Endothelial cell of umbilical vein (primary cell): ENCODE measurements around the gene SH3TC1. TPM values are rescaled to one million over a fixed set of nuclear protein-coding genes. Genes with fewer than 3 reads are reported as not detected.

ENCODE experiments used
- BruUV-seq: library from RNA; stranded (reverse); fragments of 400-500 nt; replicated peaks from 2 replicates; lab custom pipeline; 2021; lab: Mats Ljungman, UMichigan
- CTCF ChIA-PET: fragments of 300-600, 350-600 bp; sonication (Branson Sonifier 250); formaldehyde crosslinking; loops from one replicate; lab custom pipeline; 2021; ENCODE audit warnings: antibody characterized with exemption, inconsistent platforms; lab: Charles Lee
- POLR2A ChIA-PET: fragments of 300-600, 350-600 bp; sonication (Branson Sonifier 250); formaldehyde crosslinking; loops from one replicate; lab custom pipeline; 2021; ENCODE audit warnings: antibody characterized with exemption, inconsistent platforms; lab: Charles Lee
- DNase-seq: peaks from one replicate; pipeline ENCODE4 v3.0.0-alpha.2; 2011; ENCODE audit warnings: low read depth, low spot score
- FAIRE-seq: peaks from 2 replicates; lab custom pipeline; 2011; peaks lifted over from hg19 to GRCh38; lab: Jason Lieb, UNC
- H2AFZ ChIP-seq: 2 replicates; pipeline ENCODE4 v1.6.0; 2012; ENCODE audit warnings: low read depth, low read length, control low read depth, inconsistent platforms
- H3K27ac ChIP-seq: 2 replicates; pipeline ENCODE4 v1.5.1; 2011; ENCODE audit warnings: low read depth, mild to moderate bottlenecking, control low read depth, low read length, moderate library complexity; ENCODE audit not compliant: insufficient read depth
- H3K27me3 ChIP-seq, 2 experiments: 2 replicates each; pipeline versions ENCODE4 v1.6.0 to v1.6.1; 2011; ENCODE audit warnings: low read length in 2 of 2, mixed read lengths in 1 of 2; ENCODE audit not compliant: control insufficient read depth in 2 of 2, insufficient read depth in 2 of 2
- H3K36me3 ChIP-seq, 2 experiments: 2 replicates in 1 of 2; 3 replicates in 1 of 2; pipeline ENCODE4 v1.5.1; 2011; ENCODE audit warnings: low read length in 2 of 2, mild to moderate bottlenecking in 1 of 2, moderate library complexity in 1 of 2; ENCODE audit not compliant: control insufficient read depth in 2 of 2, insufficient read depth in 2 of 2; ENCODE audit errors: extremely low read depth in 1 of 2
- H3K4me1 ChIP-seq: 3 replicates; pipeline ENCODE4 v1.5.1; 2011; ENCODE audit warnings: mild to moderate bottlenecking, low read length; ENCODE audit not compliant: control insufficient read depth, insufficient read depth; ENCODE audit errors: extremely low read depth
- H3K4me2 ChIP-seq: 2 replicates; pipeline ENCODE4 v1.6.1; 2011; ENCODE audit warnings: low read length, control low read depth, mixed read lengths; ENCODE audit not compliant: insufficient read depth
- H3K4me3 ChIP-seq, 3 experiments: fragments of 200-600 bp in 1 of 3; sonication (generic), shearing (Covaris generic) in 1 of 3; replicated peaks in 1 of 3; 2 replicates each; pipeline ENCODE4 v1.5.1; 2011 to 2016; ENCODE audit warnings: control low read depth in 3 of 3, low read length in 3 of 3, mild to moderate bottlenecking in 2 of 3, inconsistent platforms in 1 of 3, low read depth in 1 of 3, moderate library complexity in 1 of 3; ENCODE audit not compliant: insufficient read depth in 1 of 3
- H3K79me2 ChIP-seq: 2 replicates; pipeline ENCODE4 v1.6.0; 2012; ENCODE audit warnings: low read length, inconsistent platforms; ENCODE audit not compliant: control insufficient read depth, insufficient read depth
- H3K9ac ChIP-seq: replicated peaks from 2 replicates; pipeline ENCODE3; 2011; ENCODE audit warnings: low read length, control low read depth; ENCODE audit not compliant: insufficient read depth; ENCODE audit errors: extremely low read depth
- H3K9me1 ChIP-seq: replicated peaks from 3 replicates; pipeline ENCODE4 v1.6.0; 2011; ENCODE audit warnings: mild to moderate bottlenecking, low read length; ENCODE audit not compliant: control insufficient read depth, insufficient read depth; ENCODE audit errors: extremely low read depth
- H3K9me3 ChIP-seq: replicated peaks from 2 replicates; pipeline ENCODE4 v1.5.1; 2012; ENCODE audit warnings: low read length, inconsistent platforms; ENCODE audit not compliant: control insufficient read depth, insufficient read depth
- H4K20me1 ChIP-seq: replicated peaks from 2 replicates; pipeline ENCODE3; 2011; ENCODE audit warnings: mild to moderate bottlenecking, low read length; ENCODE audit not compliant: control insufficient read depth, insufficient read depth; ENCODE audit errors: extremely low read depth
- EZH2 ChIP-seq: IDR thresholded peaks from 2 replicates; pipeline ENCODE4 v1.6.1; 2012; ENCODE audit warnings: borderline replicate concordance, low read depth, mild to moderate bottlenecking, moderate library complexity, low read length, inconsistent platforms; ENCODE audit not compliant: severe bottlenecking
- JUN ChIP-seq: IDR thresholded peaks from 2 replicates; pipeline ENCODE4 v1.6.1; 2011; ENCODE audit warnings: borderline replicate concordance, low read depth; ENCODE audit not compliant: insufficient read length, insufficient read depth
- POLR2A ChIP-seq: IDR thresholded peaks from 2 replicates; pipeline ENCODE4 v1.6.1; 2012; ENCODE audit warnings: low read depth, mild to moderate bottlenecking, control low read depth, low read length
- dilution Hi-C: fragments of 300-500 bp; cut with MboI; formaldehyde crosslinking; loops from one replicate; pipeline ENCODE4 v1.15.0; 2019; ENCODE audit warnings: low sequenced_read_pairs; ENCODE audit not compliant: extremely low pct_ligation_motif_present
- intact Hi-C: fragments of 100-400 bp; cut with micrococcal nuclease; formaldehyde crosslinking; loops from one replicate; pipeline ENCODE4 v1.10.0; 2022
- polyA plus RNA-seq, 4 experiments: library from polyadenylated mRNA; depleted of rRNA in 3 of 4; stranded (reverse) in 3 of 4; unstranded in 1 of 4; fragments of >200 nt; gene quantifications; 2 replicates each; pipeline versions ENCODE4 v1.2.1 to v1.2.3, GENCODE V29; 2011 to 2012; ENCODE audit warnings: missing spikeins in 1 of 4
- total RNA-seq: library from RNA; stranded (reverse); gene quantifications from 2 replicates; pipeline ENCODE4 v1.2.3, GENCODE V29; 2021
- TF ChIP-seq, protein P1 (sequence below), 2 donors: IDR thresholded peaks; 1 replicate in 1 of 2; 2 replicates in 1 of 2; pipeline ENCODE4 v1.5.1; 2011; ENCODE audit warnings: low read length in 2 of 2, mild to moderate bottlenecking in 2 of 2, moderate library complexity in 2 of 2, control low read depth in 1 of 2, inconsistent platforms in 1 of 2, low read depth in 1 of 2; ENCODE audit not compliant: insufficient read depth in 1 of 2; ENCODE audit errors: extremely low read depth in 1 of 2
- TF ChIP-seq, protein P2 (sequence below): IDR thresholded peaks from 2 replicates; pipeline ENCODE4 v1.6.1; 2011; ENCODE audit not compliant: insufficient read depth, insufficient read length

Gene SH3TC1
- total and polyA plus RNA-seq, 2 donors (not counting 3 experiments of a cell fraction or from before 2014, with no cell fraction given): 96.5 to 192 TPM

DNA sequence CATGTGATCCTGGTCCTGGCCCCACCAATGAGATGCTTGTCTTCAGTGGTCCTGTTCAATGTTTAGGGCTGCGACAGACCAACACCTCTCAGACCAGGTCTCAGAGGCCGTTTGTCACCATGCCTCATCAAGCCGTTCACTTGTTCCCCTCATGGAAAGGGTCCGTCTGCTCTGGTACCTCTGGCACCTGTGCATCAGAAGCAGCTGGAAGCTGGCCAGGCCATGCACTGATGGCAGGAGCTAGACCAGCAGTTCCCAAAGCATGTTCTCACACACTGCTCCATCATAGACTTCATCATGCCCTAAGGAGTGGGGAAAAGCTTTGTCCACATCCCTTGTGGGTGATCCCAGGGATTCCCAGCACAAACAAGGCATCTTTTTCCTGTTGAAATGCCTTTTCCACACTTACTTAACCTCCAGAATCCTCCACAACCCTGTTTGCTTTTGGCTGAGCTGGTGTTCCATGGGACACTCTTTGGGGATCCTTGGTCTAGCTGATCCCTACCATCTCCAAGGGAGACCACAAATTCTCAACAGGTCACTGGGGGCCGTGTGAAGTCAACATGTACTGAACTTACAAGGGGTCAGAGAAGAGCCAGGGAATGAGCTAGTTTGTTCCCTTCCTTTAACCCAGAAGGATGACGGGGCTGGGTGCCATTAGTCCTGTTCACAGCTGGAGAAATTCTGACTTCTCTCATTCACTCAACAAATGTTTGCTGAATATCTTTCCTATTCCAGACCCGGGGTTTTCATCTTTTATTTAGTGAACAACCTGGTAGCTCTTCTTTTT, 21.8 kb downstream of the SH3TC1 start:
- Histone ChIP-seq H3K9me1 (no peaks in the 10 kb centered on the region), H2AFZ (no peak overlapping the region), H3K27me3 (no peaks in the 10 kb centered on the region), H3K27ac (no peak overlapping the region), H4K20me1 (no peaks in the 10 kb centered on the region), H3K9ac (no peak overlapping the region), H3K4me3 (no peak overlapping the region), H3K9me3 (no peaks in the 10 kb centered on the region), H3K36me3 (peaks cover 29 to 86% of the 10 kb centered on the region in 2 experiments), H3K4me1 (no peaks in the 10 kb centered on the region), H3K4me2 (no peak overlapping the region), H3K79me2 (no peaks in the 10 kb centered on the region)
- TF ChIP-seq, protein P1, sequence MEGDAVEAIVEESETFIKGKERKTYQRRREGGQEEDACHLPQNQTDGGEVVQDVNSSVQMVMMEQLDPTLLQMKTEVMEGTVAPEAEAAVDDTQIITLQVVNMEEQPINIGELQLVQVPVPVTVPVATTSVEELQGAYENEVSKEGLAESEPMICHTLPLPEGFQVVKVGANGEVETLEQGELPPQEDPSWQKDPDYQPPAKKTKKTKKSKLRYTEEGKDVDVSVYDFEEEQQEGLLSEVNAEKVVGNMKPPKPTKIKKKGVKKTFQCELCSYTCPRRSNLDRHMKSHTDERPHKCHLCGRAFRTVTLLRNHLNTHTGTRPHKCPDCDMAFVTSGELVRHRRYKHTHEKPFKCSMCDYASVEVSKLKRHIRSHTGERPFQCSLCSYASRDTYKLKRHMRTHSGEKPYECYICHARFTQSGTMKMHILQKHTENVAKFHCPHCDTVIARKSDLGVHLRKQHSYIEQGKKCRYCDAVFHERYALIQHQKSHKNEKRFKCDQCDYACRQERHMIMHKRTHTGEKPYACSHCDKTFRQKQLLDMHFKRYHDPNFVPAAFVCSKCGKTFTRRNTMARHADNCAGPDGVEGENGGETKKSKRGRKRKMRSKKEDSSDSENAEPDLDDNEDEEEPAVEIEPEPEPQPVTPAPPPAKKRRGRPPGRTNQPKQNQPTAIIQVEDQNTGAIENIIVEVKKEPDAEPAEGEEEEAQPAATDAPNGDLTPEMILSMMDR (IDR thresholded peaks at IDR 0.05; ENCODE audit: extremely low read depth in 1 of 2, insufficient read depth in 1 of 2, low read depth in 1 of 2, low read length in 2 of 2): no peak
- no peak for TF ChIP-seq POLR2A
- TF ChIP-seq JUN: no peak
- TF ChIP-seq EZH2: no peak
- TF ChIP-seq, protein P2, sequence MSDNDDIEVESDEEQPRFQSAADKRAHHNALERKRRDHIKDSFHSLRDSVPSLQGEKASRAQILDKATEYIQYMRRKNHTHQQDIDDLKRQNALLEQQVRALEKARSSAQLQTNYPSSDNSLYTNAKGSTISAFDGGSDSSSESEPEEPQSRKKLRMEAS: no peak
- CTCF ChIA-PET: interaction anchor here (0.8 to 3.3 kb wide), 4 partner anchors 21 to 189 kb away, joined by 3 to 29 read pairs (median 3); partner anchors contain the start of gene SH3TC1
- BruUV-seq: no TSS peak
- POLR2A ChIA-PET: interaction anchor here (0.9 kb wide), 1 partner anchor 22 kb away, joined by 3 read pairs; the partner anchor contains the start of gene SH3TC1
- intact Hi-C loops (no loop called here), dilution Hi-C loops (no loop called here)
- FAIRE-seq: no peak
- no peak for DNase-seq
